ENCODE data around the gene RELL2. TPM values are rescaled to one million over a fixed set of nuclear protein-coding genes. Genes with fewer than 3 reads are reported as not detected.

Gene RELL2
- total and polyA plus RNA-seq, 3 experiments from 2014 or later, result 3.7 to 26.2 (median 24.8) TPM

GRCh38 chr5:141650851-141651727 is 14.3 kb downstream of the RELL2 start, which contains the start of gene FCHSD1:
TSS of gene FCHSD1 (minus strand) at chr5:141651418. CDS start at chr5:141651368, 50 bp downstream.
- peaks cover 26% of the 10 kb centered on the region for H3K4me1 ChIP-seq (ENCODE audit: insufficient read depth, low read length)
- H3K27ac ChIP-seq (ENCODE audit: low read depth, low read length), result peak within 1 kb of the TSS; percentile 73
- no peaks in the 10 kb centered on the region for H3K36me3 ChIP-seq (ENCODE audit: insufficient read depth, low read length)
- DNase-seq, result peak; percentile 81 to 90 (median 82)
- peak within 1 kb of the TSS; percentile 85 to 99 (median 96) for H3K27ac Mint-ChIP-seq
- no peaks in the 10 kb centered on the region for H3K9me3 Mint-ChIP-seq
- CTCF ChIA-PET, result interaction anchor here (0.7 to 4.0 kb wide), 13 partner anchors 8 to 310 kb away, joined by 3 to 22 read pairs (median 5); partner anchors contain the start of genes HDAC3, PCDH1 and RELL2
- H3K27me3 ChIP-seq (ENCODE audit: insufficient read depth, low read length, poor library complexity, severe bottlenecking), result no peaks in the 10 kb centered on the region
- peaks cover 0 to 4% of the 10 kb centered on the region in 2 donors for H3K27me3 Mint-ChIP-seq
- peak within 1 kb of the TSS; percentile 82 to 99 (median 95) for H3K4me3 Mint-ChIP-seq
- H3K9me3 ChIP-seq (ENCODE audit: low read length), result no peaks in the 10 kb centered on the region
- H3K36me3 Mint-ChIP-seq, result peaks cover 2 to 40% (median 2%) of the 10 kb centered on the region in 3 donors
- POLR2A ChIA-PET, result interaction anchor here (0.7 to 5.1 kb wide), 13 partner anchors 9 to 318 kb away, joined by 3 to 46 read pairs (median 4); partner anchors contain the start of genes DELE1, DIAPH1, HDAC3 and RELL2
- H3K4me1 Mint-ChIP-seq, result peaks cover 40 to 59% (median 49%) of the 10 kb centered on the region in 3 donors
- peak within 1 kb of the TSS; percentile 78 for H3K4me3 ChIP-seq (ENCODE audit: low read length)

- Mint-ChIP-seq H3K4me1 (peaks cover 40 to 55% (median 49%) of the 10 kb centered on the region in 3 donors), H3K9me3 (no peaks in the 10 kb centered on the region), H3K36me3 (peaks cover 2 to 34% (median 6%) of the 10 kb centered on the region in 3 donors), H3K27ac (peak overlapping the region; percentile 85 to 99 (median 96)), H3K27me3 (peaks cover 0 to 5% of the 10 kb centered on the region in 2 donors), H3K4me3 (peak overlapping the region; percentile 82 to 99 (median 95))
- H3K9me3 ChIP-seq (ENCODE audit: low read length), result no peaks in the 10 kb centered on the region
- ChIA-PET CTCF (interaction anchor here (1.1 to 4.0 kb wide), 9 partner anchors 8 to 227 kb away, joined by 4 to 22 read pairs (median 7); partner anchors contain the start of genes HDAC3, PCDH1 and RELL2), POLR2A (interaction anchor here (0.7 to 5.1 kb wide), 5 partner anchors 14 to 272 kb away, joined by 3 to 46 read pairs (median 11); partner anchors contain the start of genes DELE1, HDAC3 and RELL2)
- DNase-seq, result no peak
- peak overlapping the region; percentile 73 for H3K27ac ChIP-seq (ENCODE audit: low read depth, low read length)
- H3K27me3 ChIP-seq (ENCODE audit: insufficient read depth, low read length, poor library complexity, severe bottlenecking), result no peaks in the 10 kb centered on the region
- peak overlapping the region; percentile 78 for H3K4me3 ChIP-seq (ENCODE audit: low read length)
- peaks cover 26% of the 10 kb centered on the region for H3K4me1 ChIP-seq (ENCODE audit: insufficient read depth, low read length)
- H3K36me3 ChIP-seq (ENCODE audit: insufficient read depth, low read length), result no peaks in the 10 kb centered on the region
Measured at GRCh38 chr5:141651728-141652105, 14.9 kb downstream of the RELL2 start.

- DNase-seq, result no peak
- ChIA-PET POLR2A (interaction anchor here (0.7 to 0.8 kb wide), 2 partner anchors 9 to 46 kb away, joined by 3 to 5 read pairs; no protein-coding TSS in a partner anchor), CTCF (interaction anchor here (1.1 to 2.0 kb wide), 3 partner anchors 10 to 225 kb away, joined by 3 to 6 read pairs (median 5); no protein-coding TSS in a partner anchor)
- Histone ChIP-seq H3K27me3 (ENCODE audit: insufficient read depth, low read length, poor library complexity, severe bottlenecking) (no peaks in the 10 kb centered on the region), H3K9me3 (ENCODE audit: low read length) (no peaks in the 10 kb centered on the region), H3K4me1 (ENCODE audit: insufficient read depth, low read length) (peaks cover 26% of the 10 kb centered on the region), H3K36me3 (ENCODE audit: insufficient read depth, low read length) (no peaks in the 10 kb centered on the region), H3K4me3 (ENCODE audit: low read length) (no peak overlapping the region), H3K27ac (ENCODE audit: low read depth, low read length) (no peak overlapping the region)
- Mint-ChIP-seq H3K36me3 (peaks cover 0 to 20% (median 8%) of the 10 kb centered on the region in 3 donors), H3K9me3 (no peaks in the 10 kb centered on the region), H3K4me3 (peak overlapping the region in 1 of 7 donors; percentile 15), H3K4me1 (peaks cover 31 to 36% (median 35%) of the 10 kb centered on the region in 3 donors), H3K27ac (no peak overlapping the region), H3K27me3 (peaks cover 8 to 12% of the 10 kb centered on the region in 2 donors)
Measured at GRCh38 chr5:141654298-141654697, 17.5 kb downstream of the RELL2 start.

- Histone ChIP-seq H3K27me3 (ENCODE audit: insufficient read depth, low read length, poor library complexity, severe bottlenecking) (no peaks in the 10 kb centered on the region), H3K4me1 (ENCODE audit: insufficient read depth, low read length) (peaks cover 20% of the 10 kb centered on the region), H3K36me3 (ENCODE audit: insufficient read depth, low read length) (no peaks in the 10 kb centered on the region), H3K4me3 (ENCODE audit: low read length) (no peak overlapping the region), H3K9me3 (ENCODE audit: low read length) (no peaks in the 10 kb centered on the region), H3K27ac (ENCODE audit: low read depth, low read length) (no peak overlapping the region)
- no peak for DNase-seq
- Mint-ChIP-seq H3K27ac (peak overlapping the region in 1 of 8 donors; percentile 41), H3K36me3 (peaks cover 0 to 14% (median 14%) of the 10 kb centered on the region in 3 donors), H3K9me3 (no peaks in the 10 kb centered on the region), H3K27me3 (peaks cover 8 to 12% of the 10 kb centered on the region in 2 donors), H3K4me1 (peaks cover 23 to 29% (median 28%) of the 10 kb centered on the region in 3 donors), H3K4me3 (no peak overlapping the region)
- ChIA-PET POLR2A (interaction anchor here (0.7 kb wide), 1 partner anchor 45 kb away, joined by 3 read pairs; no protein-coding TSS in a partner anchor), CTCF (interaction anchor here (1.8 kb wide), 1 partner anchor 225 kb away, joined by 5 read pairs; no protein-coding TSS in a partner anchor)
Measured at GRCh38 chr5:141655020-141655419, 18.2 kb downstream of the RELL2 start.

- Histone ChIP-seq H3K27ac (ENCODE audit: low read depth, low read length) (no peak overlapping the region), H3K36me3 (ENCODE audit: insufficient read depth, low read length) (no peaks in the 10 kb centered on the region), H3K27me3 (ENCODE audit: insufficient read depth, low read length, poor library complexity, severe bottlenecking) (no peaks in the 10 kb centered on the region), H3K9me3 (ENCODE audit: low read length) (no peaks in the 10 kb centered on the region), H3K4me1 (ENCODE audit: insufficient read depth, low read length) (peaks cover 11% of the 10 kb centered on the region), H3K4me3 (ENCODE audit: low read length) (no peak overlapping the region)
- POLR2A ChIA-PET, result no interaction called here
- Mint-ChIP-seq H3K36me3 (peaks cover 0 to 14% (median 12%) of the 10 kb centered on the region in 3 donors), H3K4me3 (no peak overlapping the region), H3K27me3 (peaks cover 8 to 12% of the 10 kb centered on the region in 2 donors), H3K27ac (no peak overlapping the region), H3K4me1 (peaks cover 12 to 21% (median 14%) of the 10 kb centered on the region in 3 donors), H3K9me3 (no peaks in the 10 kb centered on the region)
- CTCF ChIA-PET, result interaction anchor here (0.7 to 1.3 kb wide), 2 partner anchors 35 to 64 kb away, joined by 3 read pairs; no protein-coding TSS in a partner anchor
- DNase-seq, result no peak
Measured at GRCh38 chr5:141656396-141656795, 19.6 kb downstream of the RELL2 start.

GRCh38 chr5:141657404-141657803 is 20.6 kb downstream of the RELL2 start:
- Mint-ChIP-seq H3K27ac (no peak overlapping the region), H3K36me3 (peaks cover 0 to 14% (median 14%) of the 10 kb centered on the region in 3 donors), H3K27me3 (peaks cover 8 to 12% of the 10 kb centered on the region in 2 donors), H3K4me3 (no peak overlapping the region), H3K9me3 (no peaks in the 10 kb centered on the region), H3K4me1 (peaks cover 3 to 12% (median 4%) of the 10 kb centered on the region in 3 donors)
- CTCF ChIA-PET, result interaction anchor here (1.0 to 1.4 kb wide), 4 partner anchors 12 to 312 kb away, joined by 3 to 4 read pairs (median 3); partner anchors contain the start of gene RNF14
- Histone ChIP-seq H3K36me3 (ENCODE audit: insufficient read depth, low read length) (no peaks in the 10 kb centered on the region), H3K27ac (ENCODE audit: low read depth, low read length) (no peak overlapping the region), H3K9me3 (ENCODE audit: low read length) (no peaks in the 10 kb centered on the region), H3K4me3 (ENCODE audit: low read length) (no peak overlapping the region), H3K27me3 (ENCODE audit: insufficient read depth, low read length, poor library complexity, severe bottlenecking) (no peaks in the 10 kb centered on the region), H3K4me1 (ENCODE audit: insufficient read depth, low read length) (peaks cover under 1% of the 10 kb centered on the region)
- POLR2A ChIA-PET, result no interaction called here
- DNase-seq, result no peak

GRCh38 chr5:141657937-141658545 is 21.2 kb downstream of the RELL2 start:
- ChIA-PET CTCF (interaction anchor here (0.8 to 1.7 kb wide), 7 partner anchors 11 to 311 kb away, joined by 3 to 4 read pairs (median 3); partner anchors contain the start of genes ARAP3 and RNF14), POLR2A (no interaction called here)
- Histone ChIP-seq H3K27ac (ENCODE audit: low read depth, low read length) (no peak overlapping the region), H3K4me3 (ENCODE audit: low read length) (no peak overlapping the region), H3K36me3 (ENCODE audit: insufficient read depth, low read length) (no peaks in the 10 kb centered on the region), H3K9me3 (ENCODE audit: low read length) (no peaks in the 10 kb centered on the region), H3K4me1 (ENCODE audit: insufficient read depth, low read length) (no peaks in the 10 kb centered on the region), H3K27me3 (ENCODE audit: insufficient read depth, low read length, poor library complexity, severe bottlenecking) (no peaks in the 10 kb centered on the region)
- no peak overlapping the region for H3K27ac Mint-ChIP-seq
- peaks cover 8 to 12% of the 10 kb centered on the region in 2 donors for H3K27me3 Mint-ChIP-seq
- no peaks in the 10 kb centered on the region for H3K9me3 Mint-ChIP-seq
- DNase-seq, result no peak
- peaks cover 0 to 9% (median 0%) of the 10 kb centered on the region in 3 donors for H3K4me1 Mint-ChIP-seq
- no peak overlapping the region for H3K4me3 Mint-ChIP-seq
- peaks cover 0 to 16% (median 14%) of the 10 kb centered on the region in 3 donors for H3K36me3 Mint-ChIP-seq

Measured in CD8-positive, alpha-beta memory T cell (primary cell).